IMR-90 (cell line): Measurements from ENCODE around the gene CHMP3. TPM values are rescaled to one million over a fixed set of nuclear protein-coding genes. Genes with fewer than 3 reads are reported as not detected.

ENCODE experiments used
- ATAC-seq: fragments of 200-7000 bp; cut with Tn5 transposase; 2 replicates; pipeline ENCODE4 v1.9.1; 2020; ENCODE audit warnings: low read depth, mild to moderate bottlenecking, moderate library complexity
- BruUV-seq: library from RNA; stranded (reverse); fragments of 400-500 nt; replicated peaks from 2 replicates; lab custom pipeline; 2021; lab: Mats Ljungman, UMichigan
- CTCF ChIA-PET: fragments of 300-600 bp; formaldehyde crosslinking; extraction: SDS; loops from one replicate; lab custom pipeline; 2021; ENCODE audit warnings: antibody characterized with exemption; lab: Yijun Ruan, JAX
- POLR2A ChIA-PET: fragments of 300-600 bp; sonication (Branson Sonifier 250); formaldehyde crosslinking; loops from one replicate; lab custom pipeline; 2022; ENCODE audit warnings: antibody characterized with exemption; ENCODE audit not compliant: unreplicated experiment; lab: Charles Lee
- DNase-seq: peaks from one replicate; pipeline ENCODE4 v3.0.0; 2013
- H2AFZ ChIP-seq: replicated peaks from 2 replicates; pipeline ENCODE3; 2013; ENCODE audit warnings: low read length, mild to moderate bottlenecking; ENCODE audit not compliant: poor library complexity
- H2AK5ac ChIP-seq: 2 replicates; pipeline ENCODE4 v1.6.1; 2013; ENCODE audit warnings: low read depth, low read length, inconsistent platforms
- H2AK9ac ChIP-seq: replicated peaks from 2 replicates; pipeline ENCODE3; 2013; ENCODE audit warnings: mild to moderate bottlenecking, low read depth, low read length, moderate library complexity; ENCODE audit not compliant: poor library complexity
- H2BK120ac ChIP-seq: 2 replicates; pipeline ENCODE4 v1.6.1; 2013; ENCODE audit warnings: low read depth, low read length, inconsistent platforms
- H2BK15ac ChIP-seq: 3 replicates; pipeline ENCODE4 v1.6.1; 2013; ENCODE audit warnings: low read depth, low read length, inconsistent platforms
- H2BK20ac ChIP-seq: 2 replicates; pipeline ENCODE4 v1.6.1; 2013; ENCODE audit warnings: low read depth, mild to moderate bottlenecking, inconsistent platforms, low read length, moderate library complexity
- H2BK5ac ChIP-seq: 2 replicates; pipeline ENCODE4 v1.6.1; 2013; ENCODE audit warnings: mild to moderate bottlenecking, low read depth, low read length, inconsistent platforms; ENCODE audit not compliant: poor library complexity, severe bottlenecking
- H3K14ac ChIP-seq: replicated peaks from 2 replicates; pipeline ENCODE4 v1.6.1; 2013; ENCODE audit warnings: low read depth, low read length, inconsistent platforms
- H3K18ac ChIP-seq: 2 replicates; pipeline ENCODE4 v1.6.1; 2013; ENCODE audit warnings: low read depth, low read length, control low read depth
- H3K23ac ChIP-seq: 2 replicates; pipeline ENCODE4 v1.6.1; 2013; ENCODE audit warnings: low read depth, low read length, inconsistent platforms
- H3K27ac ChIP-seq: 2 replicates; pipeline ENCODE4 v1.5.1; 2013; ENCODE audit warnings: mild to moderate bottlenecking, control low read depth, low read length; ENCODE audit not compliant: insufficient read depth
- H3K27me3 ChIP-seq: 2 replicates; pipeline ENCODE4 v1.6.1; 2013; ENCODE audit warnings: low read length; ENCODE audit not compliant: control insufficient read depth, insufficient read depth
- H3K36me3 ChIP-seq: 2 replicates; pipeline ENCODE4 v1.6.1; 2013; ENCODE audit warnings: low read length, mixed read lengths; ENCODE audit not compliant: control insufficient read depth, insufficient read depth
- H3K4ac ChIP-seq: 2 replicates; pipeline ENCODE4 v1.6.1; 2013; ENCODE audit warnings: low read depth, low read length, inconsistent platforms
- H3K4me1 ChIP-seq: 2 replicates; pipeline ENCODE4 v1.6.1; 2013; ENCODE audit warnings: low read length, mixed read lengths; ENCODE audit not compliant: control insufficient read depth, insufficient read depth
- H3K4me2 ChIP-seq: 2 replicates; pipeline ENCODE4 v1.6.1; 2013; ENCODE audit warnings: low read depth, mild to moderate bottlenecking, control low read depth, low read length, moderate library complexity
- H3K4me3 ChIP-seq: 2 replicates; pipeline ENCODE4 v1.5.1; 2013; ENCODE audit warnings: low read depth, mild to moderate bottlenecking, control low read depth, low read length, moderate library complexity; ENCODE audit not compliant: insufficient read depth
- H3K56ac ChIP-seq: 2 replicates; pipeline ENCODE4 v1.6.1; 2013; ENCODE audit warnings: low read length, inconsistent platforms; ENCODE audit not compliant: insufficient read depth; ENCODE audit errors: extremely low read depth
- H3K79me1 ChIP-seq, 2 experiments: 2 replicates each; pipeline ENCODE4 v1.6.1; 2013; ENCODE audit warnings: low read length in 2 of 2, inconsistent platforms in 1 of 2, low read depth in 1 of 2
- H3K9ac ChIP-seq: 2 replicates; pipeline ENCODE4 v1.6.1; 2013; ENCODE audit warnings: low read depth, low read length, control low read depth
- H3K9me1 ChIP-seq: 2 replicates; pipeline ENCODE4 v1.6.1; 2013; ENCODE audit warnings: low read length, inconsistent platforms; ENCODE audit not compliant: insufficient read depth
- H3K9me3 ChIP-seq: 2 replicates; pipeline ENCODE4 v1.6.1; 2013; ENCODE audit warnings: low read length; ENCODE audit not compliant: control insufficient read depth, insufficient read depth
- H4K20me1 ChIP-seq: 2 replicates; pipeline ENCODE4 v1.6.1; 2013; ENCODE audit warnings: low read length, inconsistent platforms; ENCODE audit not compliant: insufficient read depth
- H4K5ac ChIP-seq: 2 replicates; pipeline ENCODE4 v1.6.1; 2013; ENCODE audit warnings: mild to moderate bottlenecking, low read depth, low read length, control low read depth
- H4K8ac ChIP-seq, 2 experiments: 2 replicates each; pipeline ENCODE4 v1.6.1; 2013; ENCODE audit warnings: low read depth in 2 of 2, low read length in 2 of 2, control low read depth in 1 of 2, inconsistent platforms in 1 of 2
- H4K91ac ChIP-seq: 2 replicates; pipeline ENCODE4 v1.6.1; 2013; ENCODE audit warnings: low read depth, low read length, inconsistent platforms; ENCODE audit not compliant: insufficient read depth
- BHLHE40 ChIP-seq: fragments of 150-350 bp; IDR thresholded peaks from 2 replicates; pipeline ENCODE4 v1.6.1; 2016; ENCODE audit warnings: mild to moderate bottlenecking, low read depth, low read length
- CEBPB ChIP-seq: IDR thresholded peaks from 2 replicates; pipeline ENCODE4 v1.6.1; 2012; ENCODE audit warnings: low read depth, low read length, improper control_type of control experiment
- CHD1 ChIP-seq: IDR thresholded peaks from 2 replicates; pipeline ENCODE4 v1.6.1; 2012; ENCODE audit warnings: low read depth, low read length, improper control_type of control experiment
- FOS ChIP-seq: fragments of 150-350 bp; IDR thresholded peaks from 2 replicates; pipeline ENCODE4 v1.6.1; 2016; ENCODE audit warnings: low read depth, low read length
- MAFK ChIP-seq: IDR thresholded peaks from 2 replicates; pipeline ENCODE4 v1.6.1; 2012; ENCODE audit warnings: low read depth, low read length, improper control_type of control experiment
- MAZ ChIP-seq: IDR thresholded peaks from 2 replicates; pipeline ENCODE4 v1.6.1; 2012; ENCODE audit warnings: low read depth, mild to moderate bottlenecking, low read length, improper control_type of control experiment, moderate library complexity, borderline replicate concordance
- MXI1 ChIP-seq: IDR thresholded peaks from 2 replicates; pipeline ENCODE4 v1.6.1; 2012; ENCODE audit warnings: low read depth, mild to moderate bottlenecking, low read length, moderate library complexity, borderline replicate concordance
- NFE2L2 ChIP-seq: fragments of 150-350 bp; IDR thresholded peaks from 2 replicates; pipeline ENCODE4 v1.6.1; 2016; ENCODE audit warnings: low read depth, mild to moderate bottlenecking, low read length
- POLR2A ChIP-seq: IDR thresholded peaks from 2 replicates; pipeline ENCODE4 v1.6.1; 2012; ENCODE audit warnings: mild to moderate bottlenecking, low read depth, low read length
- RAD21 ChIP-seq: IDR thresholded peaks from 2 replicates; pipeline ENCODE4 v1.6.1; 2012; ENCODE audit warnings: low read length, improper control_type of control experiment
- RCOR1 ChIP-seq: IDR thresholded peaks from 2 replicates; pipeline ENCODE4 v1.6.1; 2012; ENCODE audit warnings: mild to moderate bottlenecking, low read length, improper control_type of control experiment; ENCODE audit not compliant: insufficient replicate concordance
- RFX5 ChIP-seq: IDR thresholded peaks from 2 replicates; pipeline ENCODE4 v1.8.0; 2012; ENCODE audit warnings: low read depth, mild to moderate bottlenecking, low read length, moderate library complexity
- SMC3 ChIP-seq: fragments of 150-350 bp; IDR thresholded peaks from 2 replicates; pipeline ENCODE4 v1.6.1; 2016; ENCODE audit warnings: low read depth, mild to moderate bottlenecking, antibody characterized with exemption, low read length, moderate library complexity
- WGBS, 2 experiments: methylation state at CpG; one replicate each; pipeline versions ENCODE4 v1.1.5 to v1.1.7; 2013; ENCODE audit warnings: missing lambda C conversion rate in 2 of 2; ENCODE audit not compliant: insufficient read length in 1 of 2; ENCODE audit errors: extremely low coverage in 2 of 2; 5-methylcytosine and 5-hydroxymethylcytosine counted together
- dilution Hi-C: fragments of 300-500 bp; cut with HindIII; formaldehyde crosslinking; loops from one replicate; pipeline ENCODE4 v1.14.3; 2018; ENCODE audit warnings: low sequenced_read_pairs; ENCODE audit not compliant: unreplicated experiment
- in situ Hi-C: fragments of 300-500 bp; cut with MboI; formaldehyde crosslinking; loops from 3 replicates; pipeline ENCODE4 v1.14.3; 2019; ENCODE audit warnings: low sequenced_read_pairs, inconsistent platforms, mixed read lengths
- intact Hi-C: fragments of 100-400 bp; cut with micrococcal nuclease; formaldehyde crosslinking; loops from 2 replicates; pipeline ENCODE4 v1.10.0; 2022
- polyA plus RNA-seq, 3 experiments: library from polyadenylated mRNA; depleted of rRNA; stranded (reverse); fragments of >200 nt; gene quantifications; 2 replicates each; pipeline ENCODE4 v1.2.3, GENCODE V29; 2012; ENCODE audit warnings: low replicate concordance in 1 of 3
- total RNA-seq: library from RNA; depleted of rRNA; stranded (reverse); fragments of >200 nt; gene quantifications from 2 replicates; pipeline ENCODE4 v1.2.3, GENCODE V29; 2012
- TF ChIP-seq, protein P1 (sequence below): fragments of 150-350 bp; IDR thresholded peaks from 2 replicates; pipeline ENCODE4 v1.6.1; 2017; ENCODE audit warnings: mild to moderate bottlenecking, antibody characterized with exemption, low read length, low read depth
- TF ChIP-seq, protein P2 (sequence below): fragments of 150-350 bp; IDR thresholded peaks from 2 replicates; pipeline ENCODE4 v1.6.1; 2016; ENCODE audit warnings: low read depth, mild to moderate bottlenecking, low read length, moderate library complexity, borderline replicate concordance
- TF ChIP-seq, protein P3 (sequence below): conservative IDR thresholded peaks from 2 replicates; pipeline ENCODE4 v1.5.1; 2012; ENCODE audit warnings: mild to moderate bottlenecking, low read depth, low read length, improper control_type of control experiment

CHMP3 gene
- total and polyA plus RNA-seq, 2 of the 4 experiments (the other 2 are of a cell fraction) = 38.4 to 84.6 TPM

DNA sequence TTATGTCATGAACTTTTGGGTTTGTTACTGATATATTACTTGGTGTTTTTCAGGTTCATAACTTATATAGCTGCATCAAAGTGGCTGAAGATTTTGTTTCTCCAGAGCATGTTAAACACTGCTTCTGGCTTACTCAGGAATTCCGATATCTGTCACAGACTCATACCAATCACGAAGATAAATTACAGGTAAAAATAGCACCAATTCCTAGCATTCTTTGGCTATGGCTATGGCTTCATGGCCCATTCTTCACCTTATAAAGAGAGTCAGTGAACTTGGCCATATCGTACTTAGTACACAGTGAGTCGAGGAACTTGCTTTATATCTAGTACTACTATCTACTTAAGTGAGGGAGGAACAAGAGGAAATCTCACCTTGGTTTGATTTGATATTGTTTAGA, 72.2 kb downstream of the CHMP3 start:
- intact Hi-C loops = no loop called here
- DNase-seq = no peak
- Histone ChIP-seq H4K8ac (no peak overlapping the region), H2BK5ac (no peak overlapping the region), H2BK15ac (no peak overlapping the region), H4K91ac (no peak overlapping the region), H3K27me3 (no peaks in the 10 kb centered on the region), H2BK120ac (no peak overlapping the region), H2AK5ac (no peak overlapping the region), H2BK20ac (no peak overlapping the region), H4K5ac (no peak overlapping the region; the same call in 1 of the 2 replicates), H3K4me2 (no peak overlapping the region), H3K9me1 (no peaks in the 10 kb centered on the region), H3K4me3 (no peak overlapping the region), H3K36me3 (peaks cover 51% of the 10 kb centered on the region), H3K14ac (no peak overlapping the region), H2AK9ac (no peak overlapping the region), H2AFZ (no peak overlapping the region), H3K79me1 (peaks cover 13 to 14% of the 10 kb centered on the region in 2 experiments; a peak in 3 of 4 replicates), H3K4ac (no peak overlapping the region), H3K27ac (no peak overlapping the region), H3K9me3 (no peaks in the 10 kb centered on the region), H3K4me1 (no peaks in the 10 kb centered on the region), H3K18ac (no peak overlapping the region), H4K20me1 (no peaks in the 10 kb centered on the region), H3K56ac (no peak overlapping the region), H3K9ac (no peak overlapping the region), H3K23ac (no peak overlapping the region)
- in situ Hi-C loops = no loop called here
- BruUV-seq = no TSS peak
- ATAC-seq = no peak
- no peak for TF ChIP-seq FOS
- TF ChIP-seq RCOR1 = no peak
- TF ChIP-seq, protein P1, sequence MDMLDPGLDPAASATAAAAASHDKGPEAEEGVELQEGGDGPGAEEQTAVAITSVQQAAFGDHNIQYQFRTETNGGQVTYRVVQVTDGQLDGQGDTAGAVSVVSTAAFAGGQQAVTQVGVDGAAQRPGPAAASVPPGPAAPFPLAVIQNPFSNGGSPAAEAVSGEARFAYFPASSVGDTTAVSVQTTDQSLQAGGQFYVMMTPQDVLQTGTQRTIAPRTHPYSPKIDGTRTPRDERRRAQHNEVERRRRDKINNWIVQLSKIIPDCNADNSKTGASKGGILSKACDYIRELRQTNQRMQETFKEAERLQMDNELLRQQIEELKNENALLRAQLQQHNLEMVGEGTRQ = no peak
- no peak for TF ChIP-seq CEBPB
- TF ChIP-seq CHD1 = no peak
- no peak for TF ChIP-seq RFX5
- TF ChIP-seq SMC3 = no peak
- TF ChIP-seq MAZ = no peak
- TF ChIP-seq, protein P2, sequence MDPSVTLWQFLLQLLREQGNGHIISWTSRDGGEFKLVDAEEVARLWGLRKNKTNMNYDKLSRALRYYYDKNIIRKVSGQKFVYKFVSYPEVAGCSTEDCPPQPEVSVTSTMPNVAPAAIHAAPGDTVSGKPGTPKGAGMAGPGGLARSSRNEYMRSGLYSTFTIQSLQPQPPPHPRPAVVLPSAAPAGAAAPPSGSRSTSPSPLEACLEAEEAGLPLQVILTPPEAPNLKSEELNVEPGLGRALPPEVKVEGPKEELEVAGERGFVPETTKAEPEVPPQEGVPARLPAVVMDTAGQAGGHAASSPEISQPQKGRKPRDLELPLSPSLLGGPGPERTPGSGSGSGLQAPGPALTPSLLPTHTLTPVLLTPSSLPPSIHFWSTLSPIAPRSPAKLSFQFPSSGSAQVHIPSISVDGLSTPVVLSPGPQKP = no peak
- TF ChIP-seq RAD21 = no peak
- no peak for TF ChIP-seq MAFK
- TF ChIP-seq, protein P3, sequence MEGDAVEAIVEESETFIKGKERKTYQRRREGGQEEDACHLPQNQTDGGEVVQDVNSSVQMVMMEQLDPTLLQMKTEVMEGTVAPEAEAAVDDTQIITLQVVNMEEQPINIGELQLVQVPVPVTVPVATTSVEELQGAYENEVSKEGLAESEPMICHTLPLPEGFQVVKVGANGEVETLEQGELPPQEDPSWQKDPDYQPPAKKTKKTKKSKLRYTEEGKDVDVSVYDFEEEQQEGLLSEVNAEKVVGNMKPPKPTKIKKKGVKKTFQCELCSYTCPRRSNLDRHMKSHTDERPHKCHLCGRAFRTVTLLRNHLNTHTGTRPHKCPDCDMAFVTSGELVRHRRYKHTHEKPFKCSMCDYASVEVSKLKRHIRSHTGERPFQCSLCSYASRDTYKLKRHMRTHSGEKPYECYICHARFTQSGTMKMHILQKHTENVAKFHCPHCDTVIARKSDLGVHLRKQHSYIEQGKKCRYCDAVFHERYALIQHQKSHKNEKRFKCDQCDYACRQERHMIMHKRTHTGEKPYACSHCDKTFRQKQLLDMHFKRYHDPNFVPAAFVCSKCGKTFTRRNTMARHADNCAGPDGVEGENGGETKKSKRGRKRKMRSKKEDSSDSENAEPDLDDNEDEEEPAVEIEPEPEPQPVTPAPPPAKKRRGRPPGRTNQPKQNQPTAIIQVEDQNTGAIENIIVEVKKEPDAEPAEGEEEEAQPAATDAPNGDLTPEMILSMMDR = no peak
- no peak for TF ChIP-seq BHLHE40
- no peak for TF ChIP-seq NFE2L2
- no peak for TF ChIP-seq MXI1
- TF ChIP-seq POLR2A = no peak
- WGBS, 2 experiments = 80% methylated on average over 1 of the region's 4 CpGs; no CpG with 5 or more reads in 1 of the 2 experiments
- dilution Hi-C loops = no loop called here
- POLR2A ChIA-PET = no interaction called here
- CTCF ChIA-PET = no interaction called here
